ENCODE data around the gene GALK1.

Gene GALK1

GRCh38 chr17:75719732-75720131 lies 45.3 kb downstream of the GALK1 start:
- no peak for TF ChIP-seq ARNTL (CRISPR knock-in tag; IDR thresholded peaks at IDR 0.05; ENCODE audit: borderline replicate concordance, low read depth)
- no peak for ATAC-seq

DNA sequence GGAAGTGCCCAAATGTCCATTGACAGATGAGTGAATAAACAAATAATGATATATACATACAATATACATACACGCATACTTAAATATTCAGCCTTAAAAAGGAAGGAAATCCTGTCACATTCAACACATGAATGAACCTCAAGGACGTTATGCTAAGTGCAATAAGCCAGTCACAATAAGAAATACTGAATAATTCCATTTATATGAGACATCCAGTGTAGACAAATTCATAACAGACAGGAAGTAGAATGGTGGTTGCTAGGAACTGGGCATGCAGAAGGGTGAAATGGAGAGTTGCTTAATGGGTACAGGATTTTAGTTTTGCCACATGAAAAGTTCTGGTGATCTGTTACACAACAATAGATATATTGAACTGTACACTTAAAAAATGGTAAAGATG lies 52.5 kb downstream of the GALK1 start:
- ATAC-seq: no peak; the same call in 2 of the 3 replicates
- TF ChIP-seq ZFP3 (CRISPR knock-in tag; IDR thresholded peaks at IDR 0.05): no peak
- TF ChIP-seq BACH2 (CRISPR knock-in tag; IDR thresholded peaks at IDR 0.05; ENCODE audit: borderline replicate concordance): no peak
- TF ChIP-seq, protein P1, sequence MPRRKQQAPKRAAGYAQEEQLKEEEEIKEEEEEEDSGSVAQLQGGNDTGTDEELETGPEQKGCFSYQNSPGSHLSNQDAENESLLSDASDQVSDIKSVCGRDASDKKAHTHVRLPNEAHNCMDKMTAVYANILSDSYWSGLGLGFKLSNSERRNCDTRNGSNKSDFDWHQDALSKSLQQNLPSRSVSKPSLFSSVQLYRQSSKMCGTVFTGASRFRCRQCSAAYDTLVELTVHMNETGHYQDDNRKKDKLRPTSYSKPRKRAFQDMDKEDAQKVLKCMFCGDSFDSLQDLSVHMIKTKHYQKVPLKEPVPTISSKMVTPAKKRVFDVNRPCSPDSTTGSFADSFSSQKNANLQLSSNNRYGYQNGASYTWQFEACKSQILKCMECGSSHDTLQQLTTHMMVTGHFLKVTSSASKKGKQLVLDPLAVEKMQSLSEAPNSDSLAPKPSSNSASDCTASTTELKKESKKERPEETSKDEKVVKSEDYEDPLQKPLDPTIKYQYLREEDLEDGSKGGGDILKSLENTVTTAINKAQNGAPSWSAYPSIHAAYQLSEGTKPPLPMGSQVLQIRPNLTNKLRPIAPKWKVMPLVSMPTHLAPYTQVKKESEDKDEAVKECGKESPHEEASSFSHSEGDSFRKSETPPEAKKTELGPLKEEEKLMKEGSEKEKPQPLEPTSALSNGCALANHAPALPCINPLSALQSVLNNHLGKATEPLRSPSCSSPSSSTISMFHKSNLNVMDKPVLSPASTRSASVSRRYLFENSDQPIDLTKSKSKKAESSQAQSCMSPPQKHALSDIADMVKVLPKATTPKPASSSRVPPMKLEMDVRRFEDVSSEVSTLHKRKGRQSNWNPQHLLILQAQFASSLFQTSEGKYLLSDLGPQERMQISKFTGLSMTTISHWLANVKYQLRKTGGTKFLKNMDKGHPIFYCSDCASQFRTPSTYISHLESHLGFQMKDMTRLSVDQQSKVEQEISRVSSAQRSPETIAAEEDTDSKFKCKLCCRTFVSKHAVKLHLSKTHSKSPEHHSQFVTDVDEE (CRISPR knock-in tag; IDR thresholded peaks at IDR 0.05): no peak
- no peak for TF ChIP-seq ZNF565 (CRISPR knock-in tag; conservative IDR thresholded peaks at IDR 0.05; ENCODE audit: low read depth)
- no peak for TF ChIP-seq ZC3H10 (CRISPR knock-in tag; IDR thresholded peaks at IDR 0.05)
- no peak for TF ChIP-seq OSR1 (CRISPR knock-in tag; IDR thresholded peaks at IDR 0.05)
- no peak for TF ChIP-seq ZNF70 (CRISPR knock-in tag; IDR thresholded peaks at IDR 0.05)
- no peak for TF ChIP-seq TOX (CRISPR knock-in tag; IDR thresholded peaks at IDR 0.05; ENCODE audit: borderline replicate concordance)
- TF ChIP-seq SNAI2 (CRISPR knock-in tag; IDR thresholded peaks at IDR 0.05): no peak

Data from SK-N-SH treated with all-trans-retinoic acid at 6 μM for 48 hours (cell line).